NCI-H2227 (cell line): ENCODE results near the gene TMEM87A.
"Not testable (repeated sequence)": the region's sequence is repeated elsewhere in the genome, so short reads cannot be mapped to it uniquely, and the experiment has no call there.

Experiments
- DNase-seq: peaks from one replicate; lab custom pipeline; 2025; ENCODE audit not compliant: unreplicated experiment; lab: John Stamatoyannopoulos, UW

Gene TMEM87A, protein sequence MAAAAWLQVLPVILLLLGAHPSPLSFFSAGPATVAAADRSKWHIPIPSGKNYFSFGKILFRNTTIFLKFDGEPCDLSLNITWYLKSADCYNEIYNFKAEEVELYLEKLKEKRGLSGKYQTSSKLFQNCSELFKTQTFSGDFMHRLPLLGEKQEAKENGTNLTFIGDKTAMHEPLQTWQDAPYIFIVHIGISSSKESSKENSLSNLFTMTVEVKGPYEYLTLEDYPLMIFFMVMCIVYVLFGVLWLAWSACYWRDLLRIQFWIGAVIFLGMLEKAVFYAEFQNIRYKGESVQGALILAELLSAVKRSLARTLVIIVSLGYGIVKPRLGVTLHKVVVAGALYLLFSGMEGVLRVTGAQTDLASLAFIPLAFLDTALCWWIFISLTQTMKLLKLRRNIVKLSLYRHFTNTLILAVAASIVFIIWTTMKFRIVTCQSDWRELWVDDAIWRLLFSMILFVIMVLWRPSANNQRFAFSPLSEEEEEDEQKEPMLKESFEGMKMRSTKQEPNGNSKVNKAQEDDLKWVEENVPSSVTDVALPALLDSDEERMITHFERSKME

DNA sequence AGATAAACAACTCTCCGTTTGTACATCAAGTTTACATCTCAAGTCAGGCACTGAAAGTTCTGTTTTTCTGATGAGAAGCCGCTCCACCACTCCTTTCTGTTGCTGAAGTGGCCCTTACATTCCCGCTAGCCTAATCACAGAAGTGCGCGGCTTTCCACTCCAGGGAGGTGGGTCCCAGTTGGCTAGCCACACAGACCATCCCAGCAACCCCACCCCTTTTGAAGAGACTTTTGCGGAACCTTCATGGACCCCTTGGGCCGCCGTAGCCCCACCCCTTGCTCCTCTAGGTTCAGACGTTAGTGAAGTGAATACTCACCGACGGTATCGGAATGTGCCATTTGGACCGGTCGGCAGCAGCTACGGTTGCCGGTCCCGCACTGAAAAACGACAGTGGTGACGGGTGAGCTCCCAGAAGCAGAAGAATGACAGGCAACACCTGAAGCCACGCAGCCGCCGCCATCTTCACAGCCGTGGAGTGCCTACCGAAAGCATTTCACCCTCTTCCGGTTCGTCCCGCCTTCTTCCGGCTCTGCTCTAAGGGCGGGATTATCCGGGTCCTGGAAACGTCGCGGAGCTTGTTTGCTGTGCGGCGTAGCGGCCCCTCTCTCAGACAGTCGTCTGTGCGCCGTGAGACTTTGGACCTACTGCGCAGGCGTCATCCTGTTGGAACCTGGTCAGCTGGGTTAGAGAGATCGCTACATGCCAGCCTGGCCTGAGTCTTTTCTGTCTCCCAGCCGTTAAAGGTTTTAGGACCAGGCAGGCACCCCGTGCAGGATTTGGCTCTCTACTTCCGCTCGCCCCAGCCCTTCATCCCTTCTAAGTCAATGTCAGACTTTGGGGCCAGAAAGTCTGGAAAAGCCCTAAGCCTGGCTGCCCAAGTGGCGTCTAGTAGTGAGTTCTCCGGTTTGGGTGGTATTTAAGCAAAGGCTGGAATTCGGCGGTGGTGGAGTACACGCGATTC lies at the start of gene TMEM87A, which contains the start of gene GANC:
Gene TMEM87A, minus strand, starts transcription at position 495 of the 961 bp plus-strand sequence. Its CDS starts 35 bp downstream, at position 460.
Gene GANC, plus strand, starts transcription at position 263 of the 961 bp plus-strand sequence. CDS start 1,281 bp downstream, outside the sequence.
- peak; percentile 97 for DNase-seq

DNA sequence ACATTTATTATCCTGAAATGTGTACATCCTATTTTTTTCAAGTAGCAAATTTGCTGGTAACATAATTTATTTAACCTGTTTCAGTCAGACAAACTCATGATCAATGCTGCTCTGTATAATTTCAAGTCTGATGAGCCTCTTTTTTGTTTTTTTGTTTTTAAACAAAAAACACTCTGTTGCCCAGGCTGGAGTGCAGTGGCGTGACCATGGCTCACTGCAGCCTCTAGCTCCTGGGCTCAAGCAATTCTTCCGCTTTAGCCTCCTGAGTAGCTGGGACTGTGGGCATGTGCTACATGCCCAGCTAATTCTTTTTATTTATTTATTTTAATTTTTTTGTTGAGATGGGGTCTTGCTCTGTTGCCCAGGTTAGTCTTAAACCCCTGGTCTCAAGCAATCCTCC lies 46.0 kb upstream of the TMEM87A start:
- no peak for DNase-seq

DNA sequence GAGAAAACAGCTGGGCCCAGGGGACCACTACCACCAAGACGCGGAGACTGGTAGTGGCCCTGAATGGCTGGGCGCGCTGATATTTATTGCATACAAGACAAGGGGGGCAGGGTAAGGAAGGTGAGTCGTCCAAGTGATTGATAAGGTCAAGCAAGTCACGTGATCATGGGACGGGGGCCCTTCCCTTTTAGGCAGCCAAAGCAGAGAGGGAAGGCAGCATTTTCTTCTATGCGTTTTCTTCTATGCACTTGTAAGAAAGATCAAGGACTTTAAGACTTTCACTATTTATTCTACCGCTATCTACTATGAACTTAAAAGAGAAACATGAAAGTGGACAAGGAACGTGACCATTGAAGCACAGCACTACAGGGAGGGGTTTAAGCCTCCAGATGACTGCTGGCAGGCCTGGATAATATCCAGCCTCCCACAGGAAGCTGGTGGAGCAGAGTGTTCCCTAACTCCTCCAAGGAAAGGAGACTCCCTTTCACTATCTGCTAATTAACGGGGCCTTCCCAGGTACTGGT lies 43.1 kb upstream of the TMEM87A start:
- not testable (repeated sequence) for DNase-seq

DNA sequence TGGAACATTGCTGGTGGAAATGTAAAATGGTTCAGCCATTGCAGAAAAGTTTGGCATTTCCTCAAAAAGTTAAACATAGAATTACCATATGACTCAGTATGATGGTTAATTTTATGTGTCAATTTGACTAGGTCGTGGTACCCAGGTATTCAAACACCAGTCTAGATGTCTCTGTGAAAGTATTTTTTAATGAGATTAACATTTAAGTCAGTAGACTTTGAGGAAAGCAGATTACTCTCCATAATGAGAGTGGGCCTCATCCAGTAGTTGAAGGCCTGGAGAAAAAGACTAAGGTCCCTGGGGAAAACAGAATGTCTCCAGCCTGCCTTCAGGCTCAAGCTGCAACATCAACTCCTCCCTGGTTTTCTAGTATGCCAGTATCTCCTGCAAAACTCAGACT lies 42.3 kb upstream of the TMEM87A start:
- no peak for DNase-seq

DNA sequence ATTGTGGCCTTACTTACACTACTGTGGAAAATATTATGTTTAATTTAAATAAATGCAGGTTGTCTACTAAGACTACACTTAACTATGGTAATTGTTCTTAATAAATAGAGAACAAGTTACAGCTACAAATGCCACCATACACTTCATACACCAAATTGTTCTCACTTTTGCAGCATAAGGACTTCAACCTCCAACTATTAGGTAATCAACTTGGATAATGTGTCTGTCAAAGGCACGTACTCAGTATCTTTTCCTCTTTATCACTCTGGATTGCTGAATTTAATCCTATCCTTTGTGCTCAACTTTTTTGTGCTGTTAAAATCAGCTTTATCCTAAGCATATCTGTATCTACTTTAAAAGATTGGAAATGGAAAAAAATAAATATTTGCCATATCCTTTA lies 41.6 kb upstream of the TMEM87A start:
- DNase-seq, result no peak

DNA sequence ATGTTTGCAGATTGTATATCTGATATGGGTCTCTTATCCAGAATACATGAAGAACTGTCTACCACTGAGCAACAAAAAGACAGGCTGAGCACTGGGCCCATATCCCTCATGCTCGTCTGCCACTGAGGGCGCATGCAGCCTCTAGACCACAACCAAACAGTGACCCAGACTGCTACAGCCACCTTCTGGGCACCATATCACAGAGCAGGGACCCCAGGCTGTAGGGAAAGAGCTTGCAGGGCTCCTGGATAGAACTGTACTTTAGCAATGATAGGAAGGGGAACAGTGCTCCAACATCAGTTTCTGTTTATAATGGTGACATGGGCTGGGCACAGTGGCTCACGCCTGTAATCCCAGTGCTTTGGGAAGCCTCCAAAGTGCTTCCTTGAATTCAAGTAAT lies 40.2 kb upstream of the TMEM87A start:
- DNase-seq, result no peak

DNA sequence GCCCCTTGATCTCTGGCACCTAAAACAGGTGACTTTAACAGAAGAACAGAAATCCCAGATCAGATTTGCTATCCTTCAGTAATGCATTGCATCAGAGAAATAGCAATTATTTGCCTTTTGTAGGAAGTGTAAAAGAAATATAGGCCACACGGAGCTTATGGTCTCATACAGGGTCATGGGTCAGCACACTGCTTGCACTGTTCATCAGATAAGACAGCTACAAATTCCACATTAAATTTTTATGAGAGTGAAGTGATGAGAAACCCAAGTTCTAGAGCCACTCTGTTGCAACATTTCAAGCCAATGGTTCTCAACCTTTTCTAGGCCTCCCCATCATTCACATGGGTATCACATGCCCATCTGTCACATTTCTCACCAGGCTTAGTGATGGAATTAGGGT lies 33.4 kb upstream of the TMEM87A start:
- no peak for DNase-seq

DNA sequence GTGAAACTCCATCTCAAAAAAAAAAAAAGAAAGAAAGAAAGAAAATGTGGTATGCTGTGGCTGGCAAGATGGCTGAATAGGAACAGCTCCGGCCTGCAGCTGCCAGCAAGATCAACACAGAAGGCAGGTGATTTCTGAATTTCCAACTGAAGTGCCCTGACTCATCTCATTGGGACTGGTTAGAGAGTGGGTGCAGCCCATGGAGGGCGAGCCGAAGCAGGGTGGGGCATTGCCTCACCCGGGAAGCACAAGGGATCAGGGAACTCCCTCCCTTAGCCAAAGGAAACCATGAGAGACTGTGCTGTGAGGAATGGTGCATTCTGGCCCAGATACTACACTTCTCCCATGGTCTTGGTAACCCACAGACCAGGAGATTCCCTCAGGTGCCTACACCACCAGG lies 27.8 kb upstream of the TMEM87A start:
- not testable (repeated sequence) for DNase-seq

DNA sequence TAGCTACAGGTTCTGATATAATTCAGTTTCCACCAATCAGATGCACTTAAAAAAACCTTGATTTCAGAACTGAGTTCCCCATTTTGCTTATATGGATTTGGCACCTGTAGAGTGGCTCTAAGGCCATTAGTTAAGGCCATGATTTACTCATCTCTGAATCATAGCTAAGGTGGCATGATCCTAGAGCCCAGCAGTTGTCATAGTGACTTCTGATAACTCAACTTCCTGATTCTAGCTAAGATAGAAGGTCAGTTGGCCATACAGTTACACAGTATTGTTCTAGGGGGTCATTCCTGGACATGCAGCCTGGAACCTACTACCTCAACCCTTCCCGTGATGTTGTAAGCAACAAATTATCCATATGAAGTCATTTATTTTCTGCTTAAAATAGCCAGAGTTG lies 15.9 kb upstream of the TMEM87A start:
- DNase-seq, result no peak

DNA sequence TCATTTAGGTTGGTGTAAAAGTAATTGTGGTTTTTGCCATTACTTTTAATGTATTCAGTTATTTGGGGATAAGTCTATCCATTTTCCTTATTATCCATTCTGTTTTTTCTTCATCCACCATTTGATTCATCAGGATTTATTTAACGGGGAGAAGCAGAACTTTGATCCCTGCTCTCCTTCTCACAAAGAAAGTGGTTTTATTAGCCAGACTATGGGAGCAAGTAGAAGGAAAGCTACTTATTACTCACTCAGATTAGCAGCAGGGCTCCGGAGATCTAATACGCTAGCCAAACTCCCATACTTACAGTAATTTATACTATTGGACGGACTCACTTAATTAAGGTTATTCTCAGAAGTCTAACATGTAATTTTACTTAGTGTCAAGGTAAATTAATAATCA lies 14.7 kb upstream of the TMEM87A start:
- no peak for DNase-seq

DNA sequence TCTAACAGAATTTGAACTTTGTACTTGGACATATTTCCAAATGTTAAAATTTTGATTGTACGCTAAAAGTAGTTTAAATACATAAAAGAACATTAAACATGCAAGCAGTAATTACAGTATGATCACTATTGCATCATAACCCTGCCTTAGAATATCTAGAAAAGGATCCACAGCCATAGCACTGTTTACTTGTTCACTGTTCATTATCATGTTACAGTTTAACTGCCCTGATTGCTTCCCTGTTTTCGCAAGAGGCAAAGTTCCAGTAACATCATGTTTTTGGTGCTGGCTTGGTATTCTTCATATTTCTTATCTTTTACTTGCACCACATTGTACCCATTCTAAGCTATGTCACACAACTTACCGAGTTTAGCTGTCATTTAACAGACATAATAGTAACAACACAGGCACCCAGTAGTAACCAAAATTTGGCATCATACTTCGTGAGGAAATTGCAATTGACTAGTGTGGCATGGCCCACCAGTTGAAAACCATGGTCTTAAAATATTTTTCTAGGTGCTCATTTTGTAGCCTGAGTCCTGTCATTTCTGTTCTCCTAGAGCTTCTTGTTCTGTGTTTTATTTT lies 13.3 kb upstream of the TMEM87A start:
- DNase-seq, result no peak

DNA sequence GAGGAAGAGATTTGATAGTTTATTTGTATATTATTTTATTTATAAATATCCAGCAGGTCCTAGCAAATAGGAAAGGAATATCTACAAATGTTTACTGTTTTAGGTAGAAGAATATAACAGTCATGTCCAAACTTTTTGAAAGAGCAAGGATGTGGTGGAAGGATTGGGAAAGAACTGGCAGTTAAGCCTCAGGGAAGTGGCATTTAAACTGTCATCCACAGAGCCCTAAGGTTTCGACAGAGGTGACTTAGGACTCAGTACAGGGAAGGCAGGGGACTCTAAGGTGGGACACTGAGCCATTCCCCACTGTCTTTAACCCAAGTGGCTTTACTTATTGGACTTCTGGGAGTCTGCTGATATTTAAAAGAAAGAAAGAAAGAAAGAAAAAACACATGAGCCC lies 11.8 kb upstream of the TMEM87A start:
- DNase-seq, result no peak

DNA sequence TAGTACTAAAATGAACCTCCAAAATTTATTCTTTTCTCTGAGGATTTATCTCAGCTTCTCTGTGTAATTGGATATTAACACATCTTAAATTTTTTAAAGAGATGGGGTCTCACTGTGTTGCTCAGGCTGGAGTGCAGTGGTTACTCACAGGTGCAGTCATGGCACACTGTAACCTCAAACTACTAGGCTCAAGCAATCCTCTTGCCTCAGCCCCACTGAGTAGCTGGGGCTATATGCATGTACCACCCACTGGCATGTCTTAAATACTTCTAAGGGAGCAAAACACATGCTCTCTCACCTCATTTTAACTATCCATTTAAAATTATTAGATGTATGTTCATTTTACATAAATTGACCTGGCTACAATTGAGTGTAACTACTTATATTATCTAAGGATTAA lies 11.3 kb upstream of the TMEM87A start:
- no peak for DNase-seq

DNA sequence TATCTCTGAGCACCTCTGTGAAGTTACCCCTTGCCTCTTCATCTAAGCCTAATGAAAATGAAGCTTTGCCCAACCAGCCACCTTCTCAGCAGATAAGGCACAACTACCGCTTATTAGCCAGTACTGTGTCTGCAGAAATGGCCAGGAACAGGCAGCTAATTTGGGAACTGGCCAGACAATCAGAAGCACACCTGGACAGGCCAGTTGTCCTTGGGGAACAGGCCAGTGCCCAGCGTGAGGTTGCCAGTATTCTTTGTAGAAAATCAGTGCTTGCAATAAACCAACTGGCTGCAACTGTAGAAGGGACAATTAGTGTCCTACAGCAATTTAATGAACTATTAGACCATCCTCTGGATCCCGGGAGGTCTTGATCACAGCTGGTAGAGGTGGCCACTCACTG lies 10.4 kb upstream of the TMEM87A start:
- no peak for DNase-seq

DNA sequence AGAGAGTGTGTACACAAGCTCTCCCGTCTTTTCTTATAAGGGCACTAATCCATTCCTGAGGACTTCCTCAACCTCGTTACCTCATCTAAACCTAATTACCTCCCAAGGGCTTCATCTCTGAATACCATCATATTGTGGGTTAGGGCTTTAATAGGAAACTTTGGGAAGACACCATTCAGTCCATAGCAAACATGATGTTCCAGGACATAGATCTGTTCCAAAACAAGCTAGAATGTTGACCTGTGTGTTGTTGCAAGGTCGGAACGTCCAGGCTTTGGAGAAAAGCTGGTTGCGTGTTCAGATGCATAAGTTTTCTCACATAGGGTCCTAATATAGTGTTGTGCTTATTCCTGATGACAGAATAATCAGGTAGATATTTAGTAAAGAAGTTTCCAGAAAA lies 9.7 kb upstream of the TMEM87A start:
- DNase-seq, result no peak

DNA sequence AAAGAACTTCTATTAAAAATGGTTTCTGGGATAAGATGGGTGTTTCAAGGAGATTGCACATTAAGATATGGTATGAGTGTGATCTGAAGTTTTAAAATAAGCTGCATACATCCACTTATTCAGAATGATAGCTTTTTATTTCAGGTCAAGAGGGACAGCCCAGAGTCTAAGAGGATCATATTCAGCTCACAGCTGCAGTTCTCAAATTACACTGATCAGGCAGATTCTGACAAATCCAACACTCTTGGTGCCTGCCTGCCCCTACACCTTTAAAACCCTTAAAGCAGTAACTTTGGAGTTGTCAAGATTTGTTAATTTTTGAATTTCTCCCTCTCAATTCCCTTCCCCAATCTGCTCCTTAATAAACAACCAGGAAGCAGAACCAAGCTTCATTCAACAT lies 9.1 kb upstream of the TMEM87A start:
- DNase-seq, result no peak

DNA sequence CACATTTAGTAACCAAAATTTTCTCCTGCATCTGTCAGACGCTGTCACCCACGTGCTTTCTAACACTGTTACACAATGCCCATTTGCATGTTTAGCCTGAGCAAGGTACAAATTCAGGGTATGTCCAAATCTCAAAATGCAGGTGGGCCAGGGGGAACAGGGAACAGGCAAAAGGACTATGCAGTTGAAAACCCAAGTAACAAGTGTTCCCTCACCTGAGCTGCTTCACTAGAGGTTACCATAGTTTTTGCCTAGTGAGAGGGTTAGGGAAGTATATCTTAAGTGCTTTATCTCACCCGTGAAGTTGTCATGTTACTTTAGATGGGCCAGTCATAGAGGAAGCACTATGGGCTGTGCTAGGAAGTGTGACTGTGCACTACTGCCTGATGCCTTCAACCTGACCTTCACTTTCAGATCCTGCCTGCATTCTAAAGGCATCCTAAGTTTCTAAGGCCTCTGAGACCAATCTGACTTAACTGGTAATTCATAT lies 6.0 kb upstream of the TMEM87A start:
- no peak for DNase-seq

DNA sequence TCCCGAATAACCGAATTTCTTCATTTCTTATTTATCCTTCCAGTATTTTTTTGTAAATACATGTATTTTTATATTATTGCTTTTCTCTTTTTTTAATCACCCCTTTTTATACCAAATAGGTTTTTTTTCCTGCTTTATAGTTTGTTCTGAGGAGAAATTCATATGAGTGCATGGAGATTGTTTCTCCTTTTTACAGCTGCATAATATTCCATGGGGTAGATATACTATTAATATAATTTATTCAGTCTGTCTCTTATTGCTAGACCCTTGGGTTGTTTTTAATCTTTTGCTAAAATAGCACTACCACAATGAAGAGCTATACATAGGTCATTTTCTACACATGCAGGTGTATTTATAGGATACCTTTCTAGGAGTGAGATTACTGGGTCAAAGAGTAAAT lies 3.5 kb upstream of the TMEM87A start:
- no peak for DNase-seq

DNA sequence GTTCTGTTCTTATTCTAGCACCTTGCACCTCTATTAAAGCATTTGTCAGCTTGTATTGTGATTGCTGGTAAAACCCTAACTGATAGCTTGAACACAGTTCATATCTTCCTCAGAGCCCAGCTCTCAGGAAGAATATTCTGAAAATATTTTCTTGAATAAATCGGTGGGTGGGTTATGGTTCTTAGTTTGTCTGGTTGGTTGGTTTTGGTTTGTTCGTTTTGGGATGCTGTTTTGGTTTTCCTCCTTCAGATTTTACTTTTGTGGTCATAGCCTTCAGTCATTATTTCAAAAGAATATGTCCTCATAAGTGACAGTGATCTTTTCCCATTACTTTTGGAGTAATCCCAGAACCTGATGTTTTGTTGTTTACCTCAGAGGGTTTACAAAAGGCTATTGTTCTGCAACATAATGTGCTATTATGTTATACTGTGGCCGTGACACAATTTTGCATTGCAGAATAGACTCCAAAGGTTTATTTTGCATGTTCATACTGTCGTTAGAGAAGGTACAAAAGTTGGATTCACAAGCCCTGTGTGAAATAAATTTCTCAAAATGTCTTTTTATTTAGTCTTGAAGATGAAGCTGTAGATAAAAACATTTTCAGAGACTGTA lies 2.7 kb upstream of the TMEM87A start:
- no peak for DNase-seq

DNA sequence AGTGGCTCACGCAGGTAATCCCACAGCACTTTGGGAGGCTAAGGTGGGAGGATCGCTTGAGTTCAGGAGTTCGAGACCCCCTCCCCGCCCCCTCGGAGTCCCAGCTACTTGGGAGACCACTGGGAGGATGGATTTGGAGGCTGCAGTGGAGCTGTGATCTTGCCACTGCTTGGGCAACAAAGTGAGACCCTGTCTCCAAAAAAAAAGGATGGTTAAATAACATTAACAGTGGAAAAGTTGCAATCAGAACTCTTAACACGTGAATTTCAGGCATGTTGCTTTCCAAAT lies 1.4 kb upstream of the TMEM87A start:
- no peak for DNase-seq
